MG63 (cell line): ENCODE measurements around the gene ENGASE. TPM values are rescaled to one million over a fixed set of nuclear protein-coding genes. Genes with fewer than 3 reads are reported as not detected.

ENCODE experiments used
- DNase-seq: peaks from one replicate; pipeline ENCODE4 v3.0.0-alpha.2; 2020
- H3K27me3 ChIP-seq: fragments of 250-450 bp; sonication (Bioruptor Pico); 2 replicates; pipeline ENCODE4 v1.5.1; 2020; ENCODE audit warnings: mild to moderate bottlenecking, moderate library complexity
- H3K36me3 ChIP-seq: fragments of 250-450 bp; sonication (Bioruptor Pico); 2 replicates; pipeline ENCODE4 v1.5.1; 2020; ENCODE audit warnings: mild to moderate bottlenecking, moderate library complexity
- H3K4me3 ChIP-seq: fragments of 250-450 bp; sonication (Bioruptor Pico); 2 replicates; pipeline ENCODE4 v1.5.1; 2020; ENCODE audit warnings: mild to moderate bottlenecking, moderate library complexity
- H3K9me3 ChIP-seq: fragments of 250-450 bp; sonication (Bioruptor Pico); 2 replicates; pipeline ENCODE4 v1.5.1; 2020; ENCODE audit warnings: mild to moderate bottlenecking, moderate library complexity
- total RNA-seq: library from RNA; depleted of rRNA; stranded (reverse); fragments of >200 nt; shearing (Covaris generic); gene quantifications from 2 replicates; pipeline ENCODE4 v1.2.3, GENCODE V29; 2014; ENCODE audit warnings: low replicate concordance

ENGASE gene
- total RNA-seq, 1 experiment from 2014 or later: 12.4 TPM

DNA sequence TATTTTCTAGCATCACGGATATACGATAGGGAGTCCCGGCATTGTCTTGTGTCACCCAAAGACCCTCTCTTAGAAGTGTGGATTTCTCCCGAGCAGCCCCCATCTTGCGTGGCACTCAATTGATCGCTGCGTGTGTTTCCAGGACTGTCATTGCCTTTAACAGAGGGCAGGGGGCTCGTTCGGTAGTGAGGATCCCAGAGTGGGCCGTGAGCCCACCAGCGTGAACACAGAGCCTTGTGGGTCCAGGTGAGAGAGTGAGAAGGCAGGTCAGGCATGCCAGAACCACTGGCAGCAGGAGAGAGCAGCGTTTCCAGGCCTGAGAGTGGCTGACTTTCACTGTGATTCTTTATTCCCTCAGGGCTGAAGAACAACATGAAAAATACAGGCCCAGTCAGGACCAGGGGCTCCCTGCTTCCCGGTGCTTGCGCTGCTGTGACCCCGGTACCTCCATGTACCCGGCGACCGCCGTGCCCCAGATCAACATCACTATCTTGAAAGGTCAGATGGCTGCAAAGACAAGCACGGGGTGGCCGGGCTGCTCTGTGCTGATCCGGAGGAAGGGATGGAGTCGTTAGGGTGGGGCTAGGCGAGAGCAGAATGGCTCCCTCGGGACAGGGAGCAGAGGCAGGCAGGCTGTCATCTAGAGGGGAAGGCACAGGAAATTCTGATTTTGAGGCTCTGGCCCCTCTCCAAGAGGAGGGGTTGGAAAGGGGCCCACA, 28.3 kb upstream of the ENGASE start:
- no peaks in the 10 kb centered on the region for H3K27me3 ChIP-seq
- no peaks in the 10 kb centered on the region for H3K36me3 ChIP-seq
- no peak overlapping the region for H3K4me3 ChIP-seq
- H3K9me3 ChIP-seq: no peaks in the 10 kb centered on the region
- no peak for DNase-seq

DNA sequence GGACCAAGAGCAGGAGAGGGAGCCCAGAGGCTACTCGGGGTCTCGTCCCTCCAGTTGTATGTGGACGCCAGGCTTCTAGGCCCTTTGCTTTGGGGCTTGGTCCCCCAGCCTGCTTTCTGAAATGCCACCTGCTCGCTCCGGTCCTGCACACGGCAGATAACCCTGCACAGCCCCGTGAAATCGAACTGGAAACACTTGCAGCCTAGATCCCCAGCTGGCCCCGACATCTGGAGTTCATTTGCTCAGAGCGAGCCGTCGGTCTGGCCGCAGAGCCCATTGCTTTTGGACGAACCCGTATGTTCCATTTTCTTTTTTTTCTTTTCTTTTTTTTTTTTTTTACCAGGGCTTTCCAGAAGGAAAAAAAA, 27.7 kb upstream of the ENGASE start:
- H3K9me3 ChIP-seq: no peaks in the 10 kb centered on the region
- no peaks in the 10 kb centered on the region for H3K36me3 ChIP-seq
- H3K27me3 ChIP-seq: no peaks in the 10 kb centered on the region
- no peak overlapping the region for H3K4me3 ChIP-seq
- no peak for DNase-seq

DNA sequence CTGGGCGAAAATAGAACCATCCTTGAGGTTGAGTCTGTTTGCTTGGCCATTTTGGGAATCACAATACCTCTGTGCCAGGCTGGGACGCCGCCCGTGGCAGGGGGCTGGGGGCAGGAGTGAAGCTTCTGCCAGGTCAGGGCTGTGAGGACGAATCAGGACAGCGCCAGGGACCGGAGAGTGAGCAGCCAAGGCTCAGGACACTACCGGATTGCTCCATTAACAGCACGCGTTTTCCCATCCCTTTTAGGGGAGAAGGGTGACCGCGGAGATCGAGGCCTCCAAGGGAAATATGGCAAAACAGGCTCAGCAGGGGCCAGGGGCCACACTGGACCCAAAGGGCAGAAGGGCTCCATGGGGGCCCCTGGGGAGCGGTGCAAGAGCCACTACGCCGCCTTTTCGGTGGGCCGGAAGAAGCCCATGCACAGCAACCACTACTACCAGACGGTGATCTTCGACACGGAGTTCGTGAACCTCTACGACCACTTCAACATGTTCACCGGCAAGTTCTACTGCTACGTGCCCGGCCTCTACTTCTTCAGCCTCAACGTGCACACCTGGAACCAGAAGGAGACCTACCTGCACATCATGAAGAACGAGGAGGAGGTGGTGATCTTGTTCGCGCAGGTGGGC, 27.2 kb upstream of the ENGASE start:
- Histone ChIP-seq H3K4me3 (no peak overlapping the region), H3K36me3 (no peaks in the 10 kb centered on the region), H3K9me3 (no peaks in the 10 kb centered on the region), H3K27me3 (no peaks in the 10 kb centered on the region)
- DNase-seq: no peak

DNA sequence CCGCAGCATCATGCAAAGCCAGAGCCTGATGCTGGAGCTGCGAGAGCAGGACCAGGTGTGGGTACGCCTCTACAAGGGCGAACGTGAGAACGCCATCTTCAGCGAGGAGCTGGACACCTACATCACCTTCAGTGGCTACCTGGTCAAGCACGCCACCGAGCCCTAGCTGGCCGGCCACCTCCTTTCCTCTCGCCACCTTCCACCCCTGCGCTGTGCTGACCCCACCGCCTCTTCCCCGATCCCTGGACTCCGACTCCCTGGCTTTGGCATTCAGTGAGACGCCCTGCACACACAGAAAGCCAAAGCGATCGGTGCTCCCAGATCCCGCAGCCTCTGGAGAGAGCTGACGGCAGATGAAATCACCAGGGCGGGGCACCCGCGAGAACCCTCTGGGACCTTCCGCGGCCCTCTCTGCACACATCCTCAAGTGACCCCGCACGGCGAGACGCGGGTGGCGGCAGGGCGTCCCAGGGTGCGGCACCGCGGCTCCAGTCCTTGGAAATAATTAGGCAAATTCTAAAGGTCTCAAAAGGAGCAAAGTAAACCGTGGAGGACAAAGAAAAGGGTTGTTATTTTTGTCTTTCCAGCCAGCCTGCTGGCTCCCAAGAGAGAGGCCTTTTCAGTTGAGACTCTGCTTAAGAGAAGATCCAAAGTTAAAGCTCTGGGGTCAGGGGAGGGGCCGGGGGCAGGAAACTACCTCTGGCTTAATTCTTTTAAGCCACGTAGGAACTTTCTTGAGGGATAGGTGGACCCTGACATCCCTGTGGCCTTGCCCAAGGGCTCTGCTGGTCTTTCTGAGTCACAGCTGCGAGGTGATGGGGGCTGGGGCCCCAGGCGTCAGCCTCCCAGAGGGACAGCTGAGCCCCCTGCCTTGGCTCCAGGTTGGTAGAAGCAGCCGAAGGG, 26.4 kb upstream of the ENGASE start:
- H3K36me3 ChIP-seq: no peaks in the 10 kb centered on the region
- no peak overlapping the region for H3K4me3 ChIP-seq
- DNase-seq: no peak
- H3K9me3 ChIP-seq: no peaks in the 10 kb centered on the region
- H3K27me3 ChIP-seq: no peaks in the 10 kb centered on the region

GRCh38 chr17:79048826-79049755, 25.5 kb upstream of the ENGASE start:
- Histone ChIP-seq H3K9me3 (peaks cover under 1% of the 10 kb centered on the region; the same call in 1 of the 2 replicates), H3K27me3 (no peaks in the 10 kb centered on the region), H3K4me3 (no peak overlapping the region), H3K36me3 (no peaks in the 10 kb centered on the region)
- no peak for DNase-seq

DNA sequence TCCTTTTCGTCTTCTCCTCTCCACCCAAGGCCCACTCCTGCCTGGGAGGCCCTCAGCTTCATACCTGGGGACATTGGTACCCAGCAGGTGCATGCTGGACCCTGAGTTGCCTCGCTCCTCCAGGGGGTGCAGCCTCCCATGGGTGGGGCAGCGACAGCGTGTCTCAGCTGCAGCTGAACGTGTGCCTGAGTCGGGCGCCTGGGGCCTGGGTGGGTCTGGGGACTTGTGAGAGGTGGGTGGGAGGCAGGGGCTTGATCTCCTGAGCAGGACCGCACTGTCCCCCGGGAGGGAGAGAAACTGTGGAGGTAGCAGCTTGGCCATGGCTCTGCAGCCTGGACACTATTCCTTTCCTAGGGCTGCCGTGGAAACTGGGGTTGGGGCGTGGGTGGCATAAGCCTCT, 24.8 kb upstream of the ENGASE start:
- Histone ChIP-seq H3K36me3 (no peaks in the 10 kb centered on the region), H3K9me3 (peaks cover 6% of the 10 kb centered on the region), H3K4me3 (no peak overlapping the region), H3K27me3 (no peaks in the 10 kb centered on the region)
- DNase-seq: no peak

DNA sequence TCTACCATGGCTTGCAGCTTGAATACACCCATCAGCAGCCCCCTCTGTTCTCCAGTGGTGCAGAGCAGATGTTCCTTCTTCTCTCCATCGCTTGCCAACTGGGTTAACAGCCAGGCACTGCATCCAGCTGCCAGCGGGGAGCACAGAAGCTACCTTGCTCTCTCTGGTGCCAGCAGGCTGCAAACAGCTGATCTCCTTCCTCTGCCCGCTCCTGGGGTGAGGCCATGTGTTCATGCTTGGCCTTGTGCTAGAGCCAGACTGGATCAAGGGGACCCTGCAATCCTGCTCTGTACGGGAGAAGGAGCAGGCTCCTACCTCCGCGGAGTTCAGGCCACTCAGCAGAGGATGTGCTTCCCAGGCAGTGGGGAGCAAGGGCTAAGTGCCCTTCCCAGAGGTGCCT, 24.1 kb upstream of the ENGASE start:
- peaks cover 6% of the 10 kb centered on the region for H3K9me3 ChIP-seq
- no peak overlapping the region for H3K4me3 ChIP-seq
- no peaks in the 10 kb centered on the region for H3K36me3 ChIP-seq
- 0 out of 2 replicates have a peak, but pooled peaks cover 2% of the 10 kb centered on the region for H3K27me3 ChIP-seq
- peak; percentile 34 for DNase-seq

GRCh38 chr17:79051306-79051705, 23.3 kb upstream of the ENGASE start:
- no peak overlapping the region for H3K4me3 ChIP-seq
- no peaks in the 10 kb centered on the region for H3K36me3 ChIP-seq
- peaks cover 6% of the 10 kb centered on the region for H3K9me3 ChIP-seq
- DNase-seq: no peak
- H3K27me3 ChIP-seq: 0 out of 2 replicates have a peak, but pooled peaks cover 2% of the 10 kb centered on the region

GRCh38 chr17:79052131-79052530, 22.5 kb upstream of the ENGASE start:
- H3K36me3 ChIP-seq: no peaks in the 10 kb centered on the region
- DNase-seq: no peak
- H3K27me3 ChIP-seq: 0 out of 2 replicates have a peak, but pooled peaks cover 2% of the 10 kb centered on the region
- peaks cover 6% of the 10 kb centered on the region for H3K9me3 ChIP-seq
- H3K4me3 ChIP-seq: no peak overlapping the region

GRCh38 chr17:79053251-79053925, 21.2 kb upstream of the ENGASE start:
- peaks cover 6% of the 10 kb centered on the region for H3K9me3 ChIP-seq
- no peaks in the 10 kb centered on the region for H3K36me3 ChIP-seq
- DNase-seq: peak; percentile 91

GRCh38 chr17:79054200-79054960, 20.2 kb upstream of the ENGASE start:
- Histone ChIP-seq H3K4me3 (no peak overlapping the region), H3K27me3 (0 out of 2 replicates have a peak, but pooled peaks cover 2% of the 10 kb centered on the region)
- DNase-seq: no peak

More at GRCh38 chr17:79053251-79053925, 21.2 kb upstream of the ENGASE start:
- H3K27me3 ChIP-seq: 0 out of 2 replicates have a peak, but pooled peaks cover 2% of the 10 kb centered on the region
- H3K4me3 ChIP-seq: no peak overlapping the region

GRCh38 chr17:79055197-79055596, 19.4 kb upstream of the ENGASE start:
- Histone ChIP-seq H3K9me3 (peaks cover 6% of the 10 kb centered on the region), H3K36me3 (no peaks in the 10 kb centered on the region), H3K4me3 (no peak overlapping the region), H3K27me3 (0 out of 2 replicates have a peak, but pooled peaks cover 2% of the 10 kb centered on the region)
- no peak for DNase-seq

More at GRCh38 chr17:79054200-79054960, 20.2 kb upstream of the ENGASE start:
- Histone ChIP-seq H3K36me3 (no peaks in the 10 kb centered on the region), H3K9me3 (peaks cover 6% of the 10 kb centered on the region)

DNA sequence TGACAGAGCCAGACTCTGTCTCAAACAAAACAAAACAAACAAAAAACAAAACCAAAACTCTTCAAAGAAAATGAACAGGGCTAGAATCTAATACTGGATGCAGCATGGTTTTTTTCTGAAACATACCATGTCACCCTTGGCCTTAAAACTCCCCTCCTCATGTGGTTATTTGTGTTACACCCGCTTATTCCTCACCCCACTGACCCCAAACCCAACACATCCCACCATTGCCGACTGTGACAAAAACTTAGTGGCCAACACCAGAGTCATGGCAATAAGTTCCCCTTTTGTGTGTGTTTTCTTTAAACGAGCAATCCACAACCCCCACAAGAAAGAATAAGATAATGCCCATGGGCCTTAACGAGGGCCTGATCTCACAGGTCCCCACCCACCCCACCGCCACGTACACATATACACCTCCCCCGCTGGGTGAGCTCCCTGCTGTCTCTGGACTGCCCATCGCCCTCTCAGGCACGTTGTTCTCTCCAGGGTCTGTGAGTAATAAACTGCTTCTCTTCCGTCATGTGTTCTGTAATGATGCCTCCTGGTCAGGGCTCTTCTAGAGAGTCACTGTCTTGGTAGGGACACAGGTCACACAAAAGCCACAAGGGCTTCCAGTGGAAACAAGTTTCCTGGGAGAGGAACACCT, 16.8 kb upstream of the ENGASE start:
- H3K9me3 ChIP-seq: peaks cover 6% of the 10 kb centered on the region
- DNase-seq: no peak
- 0 out of 2 replicates have a peak, but pooled peaks cover 2% of the 10 kb centered on the region for H3K27me3 ChIP-seq
- no peaks in the 10 kb centered on the region for H3K36me3 ChIP-seq
- H3K4me3 ChIP-seq: no peak overlapping the region

DNA sequence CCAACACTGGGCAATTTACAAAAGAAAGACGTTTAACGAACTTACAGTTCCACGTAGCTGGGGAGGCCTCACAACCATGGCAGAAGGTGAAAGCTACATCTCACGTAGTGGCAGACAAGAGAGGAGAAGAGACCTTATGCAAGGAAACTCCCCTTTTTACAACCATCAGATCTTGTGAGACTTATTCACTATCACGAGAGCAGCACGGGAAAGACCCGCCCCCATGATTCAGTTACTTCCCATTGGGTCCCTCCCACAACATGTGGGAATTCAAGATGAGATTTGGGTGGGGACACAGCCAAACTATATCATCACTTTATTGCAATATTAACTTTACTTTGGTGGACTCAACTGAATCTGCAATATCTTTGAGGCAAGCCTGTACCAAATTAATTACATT, 11.9 kb upstream of the ENGASE start:
- no peak for DNase-seq
- H3K9me3 ChIP-seq: no peaks in the 10 kb centered on the region; the same call in 1 of the 2 replicates
- no peak overlapping the region for H3K4me3 ChIP-seq
- H3K27me3 ChIP-seq: no peaks in the 10 kb centered on the region
- no peaks in the 10 kb centered on the region for H3K36me3 ChIP-seq
